Psoas muscle (tissue), 8 donors: Measurements from ENCODE around the gene CRTAC1. TPM values are rescaled to one million over a fixed set of nuclear protein-coding genes. Genes with fewer than 3 reads are reported as not detected.

Experiments
- ATAC-seq, 4 donors: fragments of 200-7000 bp; cut with Tn5 transposase; one replicate each; pipeline ENCODE4 v1.9.1; 2020; ENCODE audit warnings: moderate library complexity in 3 of 4, mild to moderate bottlenecking in 2 of 4
- DNase-seq, 2 donors: peaks; one replicate each; pipeline ENCODE4 v3.0.0-alpha.2; 2020
- H3K27ac ChIP-seq: fragments of 200-600 bp; one replicate; pipeline ENCODE4 v1.8.0; 2022
- H3K27me3 ChIP-seq, 3 donors: fragments of 200-600 bp in 1 of 3; one replicate each; pipeline versions ENCODE4 v1.6.1 to v1.8.0; 2013 to 2022; ENCODE audit warnings: low read length in 2 of 3, mild to moderate bottlenecking in 2 of 3, moderate library complexity in 1 of 3; ENCODE audit not compliant: insufficient read depth in 3 of 3
- H3K36me3 ChIP-seq, 2 donors: fragments of 200-600 bp in 1 of 2; one replicate each; pipeline versions ENCODE4 v1.6.1 to v1.8.0; 2013 to 2022; ENCODE audit warnings: low read depth in 1 of 2, mild to moderate bottlenecking in 1 of 2, moderate library complexity in 1 of 2; ENCODE audit not compliant: insufficient read depth in 1 of 2
- H3K4me1 ChIP-seq: fragments of 200-600 bp; one replicate; pipeline ENCODE4 v1.8.0; 2022
- H3K4me3 ChIP-seq: fragments of 200-600 bp; one replicate; pipeline ENCODE4 v1.8.0; 2022; ENCODE audit warnings: mild to moderate bottlenecking
- H3K9me3 ChIP-seq: fragments of 200-600 bp; one replicate; pipeline ENCODE4 v1.8.0; 2022
- CTCF ChIP-seq: fragments of 200-600 bp; IDR thresholded peaks from one replicate; pipeline ENCODE4 v1.8.0; 2022; ENCODE audit warnings: antibody characterized with exemption
- WGBS, 3 donors: extraction: QIAGEN DNeasy Blood & Tissue Kit; methylation state at CpG; one replicate each; pipeline versions ENCODE4 v1.1.6 to v1.1.7; 2013; 5-methylcytosine and 5-hydroxymethylcytosine counted together
- intact Hi-C, 2 donors: fragments of 100-400 bp; cut with DNase I; formaldehyde crosslinking; loops; one replicate each; pipeline versions ENCODE4 v1.11.0 to v1.14.2; 2022
- polyA plus RNA-seq, 3 donors: library from polyadenylated mRNA; stranded (reverse); fragments of 200-250 nt; gene quantifications; one replicate each; pipeline ENCODE4 v1.2.3, GENCODE V29; 2013
- total RNA-seq, 4 donors: library from RNA; stranded (reverse); fragmentation: NEBNext Ultra II Directional in 2 of 4; extraction: Animal tissue kit (Norgen Biotek cat#: 25700) in 2 of 4; gene quantifications; one replicate each; pipeline versions ENCODE4 v1.2.1 to v1.2.4, GENCODE V29; 2021 to 2023
- donor health status: healthy with polysubstance abuse.
- donor health status: DM: no; HTN: no; CAD: no; lungs with moderate emphysema.
- donor health status: Bipolar disorder and iron deficiency.
- donor health status: healthy.
- donor health status: DM: yes; HTN: yes; CAD: no.
- donor health status: DM: no; HTN: no; CAD: no.
- donor health status: DM: no; HTN: no; CAD: no.
- donor health status: DM: yes; HTN: yes; CAD: no.

CRTAC1 gene
- total and polyA plus RNA-seq, 7 donors = 0.07 to 0.93 (median 0.30) TPM

GRCh38 chr10:97875391-97875790, 155.0 kb downstream of the CRTAC1 start:
- no peak for ATAC-seq
- DNase-seq = no peak
- H3K9me3 ChIP-seq = no peaks in the 10 kb centered on the region
- H3K36me3 ChIP-seq = no peaks in the 10 kb centered on the region
- H3K4me1 ChIP-seq = no peaks in the 10 kb centered on the region
- H3K27me3 ChIP-seq = peaks cover 0 to 11% (median 4%) of the 10 kb centered on the region in 3 donors
- intact Hi-C loops = no loop called here
- no peak overlapping the region for H3K4me3 ChIP-seq
- no peak overlapping the region for H3K27ac ChIP-seq
- 60 to 71% (median 64%) methylated on average over 7 of the region's 7 CpGs for WGBS, 3 donors
- TF ChIP-seq CTCF = no peak

GRCh38 chr10:97874332-97874731, 156.1 kb downstream of the CRTAC1 start:
- no peak overlapping the region for H3K4me3 ChIP-seq
- intact Hi-C loops = no loop called here
- peaks cover 0 to 11% (median 4%) of the 10 kb centered on the region in 3 donors for H3K27me3 ChIP-seq
- 71 to 83% (median 80%) methylated on average over 6 of the region's 6 CpGs for WGBS, 3 donors
- DNase-seq = no peak
- peaks cover 4% of the 10 kb centered on the region for H3K4me1 ChIP-seq
- H3K27ac ChIP-seq = no peak overlapping the region
- no peak for ATAC-seq
- no peaks in the 10 kb centered on the region for H3K36me3 ChIP-seq
- no peaks in the 10 kb centered on the region for H3K9me3 ChIP-seq
- no peak for TF ChIP-seq CTCF

GRCh38 chr10:97873569-97873968, 156.9 kb downstream of the CRTAC1 start:
- intact Hi-C loops = no loop called here
- no peak overlapping the region for H3K4me3 ChIP-seq
- H3K4me1 ChIP-seq = peaks cover 11% of the 10 kb centered on the region
- H3K36me3 ChIP-seq = no peaks in the 10 kb centered on the region
- DNase-seq (no peak), ATAC-seq (no peak)
- peaks cover 0 to 11% (median 4%) of the 10 kb centered on the region in 3 donors for H3K27me3 ChIP-seq
- WGBS, 3 donors = 35 to 48% (median 39%) methylated on average over 6 of the region's 6 CpGs
- H3K27ac ChIP-seq = no peak overlapping the region
- TF ChIP-seq CTCF = no peak
- no peaks in the 10 kb centered on the region for H3K9me3 ChIP-seq

GRCh38 chr10:97870990-97871389, 159.4 kb downstream of the CRTAC1 start:
- DNase-seq = no peak
- TF ChIP-seq CTCF = no peak
- H3K4me1 ChIP-seq = peaks cover 12% of the 10 kb centered on the region
- H3K4me3 ChIP-seq = no peak overlapping the region
- H3K36me3 ChIP-seq = no peaks in the 10 kb centered on the region
- no peaks in the 10 kb centered on the region for H3K9me3 ChIP-seq
- H3K27ac ChIP-seq = no peak overlapping the region
- 77 to 79% (median 78%) methylated on average over 8 of the region's 8 CpGs for WGBS, 3 donors
- no peak for ATAC-seq
- peaks cover 0 to 11% (median 4%) of the 10 kb centered on the region in 3 donors for H3K27me3 ChIP-seq
- intact Hi-C loops = no loop called here
